ENCODE data around the gene SHC2. TPM values are rescaled to one million over a fixed set of nuclear protein-coding genes. Genes with fewer than 3 reads are reported as not detected.
"Not testable (repeated sequence)": the region's sequence is repeated elsewhere in the genome, so short reads cannot be mapped to it uniquely, and the experiment has no call there.

The SHC2 gene
- total RNA-seq, 1 donor from 2014 or later: 47.8 TPM

DNA sequence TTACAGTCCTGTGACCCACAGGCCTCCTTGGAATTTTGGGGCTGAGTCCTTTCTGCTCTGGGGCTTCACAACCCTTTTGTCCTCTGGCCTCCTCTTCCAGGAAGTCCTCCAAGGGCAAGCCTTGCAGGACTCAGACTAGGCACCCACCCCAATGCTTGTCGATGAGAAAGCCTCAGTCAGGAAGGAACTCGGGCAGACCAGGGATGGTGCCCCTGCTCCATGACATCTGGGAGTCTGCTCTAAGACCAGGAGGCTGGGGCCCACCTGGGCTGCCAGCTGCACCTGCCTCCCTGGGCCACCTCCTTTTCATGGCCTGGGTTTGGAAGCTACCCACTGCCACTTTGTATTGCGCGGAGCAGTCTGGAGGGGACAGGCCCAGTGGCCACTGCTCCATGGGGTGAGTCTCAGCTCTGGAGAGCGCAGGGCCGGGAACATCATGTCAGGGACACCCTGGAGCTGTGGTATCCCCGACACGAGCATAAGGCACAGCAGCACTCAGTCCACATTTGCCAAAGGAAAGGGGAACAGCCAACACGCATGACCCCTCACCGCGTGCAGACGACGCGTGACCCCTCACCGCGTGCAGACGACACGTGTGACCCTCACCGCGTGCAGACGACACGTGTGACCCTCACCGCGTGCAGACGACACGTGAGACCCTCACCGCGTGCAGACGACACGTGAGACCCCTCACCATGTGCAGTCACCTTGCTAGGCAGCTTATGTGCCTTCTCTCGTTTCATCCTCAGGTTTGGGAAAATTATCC is 62.7 kb downstream of the SHC2 start:
- Mint-ChIP-seq H3K4me3 (ENCODE audit: unreplicated experiment) (no peak overlapping the region), H3K27me3 (ENCODE audit: low read depth) (peaks cover 8% of the 10 kb centered on the region), H3K9me3 (ENCODE audit: low read depth) (peaks cover 4% of the 10 kb centered on the region), H3K4me1 (ENCODE audit: low read depth) (no peaks in the 10 kb centered on the region), H3K27ac (ENCODE audit: unreplicated experiment) (no peak overlapping the region), H3K36me3 (ENCODE audit: low read depth) (no peaks in the 10 kb centered on the region)
- peak; percentile 60 for DNase-seq (ENCODE audit: low spot score)
- TF ChIP-seq, protein P1, sequence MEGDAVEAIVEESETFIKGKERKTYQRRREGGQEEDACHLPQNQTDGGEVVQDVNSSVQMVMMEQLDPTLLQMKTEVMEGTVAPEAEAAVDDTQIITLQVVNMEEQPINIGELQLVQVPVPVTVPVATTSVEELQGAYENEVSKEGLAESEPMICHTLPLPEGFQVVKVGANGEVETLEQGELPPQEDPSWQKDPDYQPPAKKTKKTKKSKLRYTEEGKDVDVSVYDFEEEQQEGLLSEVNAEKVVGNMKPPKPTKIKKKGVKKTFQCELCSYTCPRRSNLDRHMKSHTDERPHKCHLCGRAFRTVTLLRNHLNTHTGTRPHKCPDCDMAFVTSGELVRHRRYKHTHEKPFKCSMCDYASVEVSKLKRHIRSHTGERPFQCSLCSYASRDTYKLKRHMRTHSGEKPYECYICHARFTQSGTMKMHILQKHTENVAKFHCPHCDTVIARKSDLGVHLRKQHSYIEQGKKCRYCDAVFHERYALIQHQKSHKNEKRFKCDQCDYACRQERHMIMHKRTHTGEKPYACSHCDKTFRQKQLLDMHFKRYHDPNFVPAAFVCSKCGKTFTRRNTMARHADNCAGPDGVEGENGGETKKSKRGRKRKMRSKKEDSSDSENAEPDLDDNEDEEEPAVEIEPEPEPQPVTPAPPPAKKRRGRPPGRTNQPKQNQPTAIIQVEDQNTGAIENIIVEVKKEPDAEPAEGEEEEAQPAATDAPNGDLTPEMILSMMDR (IDR thresholded peaks at IDR 0.05): no peak

DNA sequence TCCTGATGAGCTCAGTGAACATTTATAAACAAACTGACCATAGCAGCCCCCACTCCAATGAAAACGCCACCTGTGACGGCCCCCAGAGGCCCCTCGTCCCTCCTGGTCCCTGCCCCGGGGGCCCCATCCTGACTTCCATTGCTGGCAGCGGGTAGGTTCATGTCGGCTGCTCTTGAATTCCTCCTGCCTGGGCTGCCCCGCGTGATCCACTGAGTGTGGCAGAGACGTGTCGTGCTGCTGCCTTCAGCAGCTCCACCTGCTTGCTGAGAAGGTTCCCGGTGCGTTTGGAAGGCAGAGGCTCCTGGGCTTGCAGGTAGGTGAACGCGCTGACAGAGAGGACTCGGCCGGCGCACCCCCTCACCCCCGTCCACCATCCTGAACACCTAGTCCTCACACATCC is 63.5 kb downstream of the SHC2 start:
- Mint-ChIP-seq H3K36me3 (ENCODE audit: low read depth) (no peaks in the 10 kb centered on the region), H3K4me3 (ENCODE audit: unreplicated experiment) (no peak overlapping the region), H3K27ac (ENCODE audit: unreplicated experiment) (no peak overlapping the region), H3K27me3 (ENCODE audit: low read depth) (peaks cover 5% of the 10 kb centered on the region), H3K9me3 (ENCODE audit: low read depth) (peaks cover 4% of the 10 kb centered on the region), H3K4me1 (ENCODE audit: low read depth) (no peaks in the 10 kb centered on the region)
- TF ChIP-seq, protein P1 (IDR thresholded peaks at IDR 0.05): no peak
- peak; percentile 72 for DNase-seq (ENCODE audit: low spot score)

DNA sequence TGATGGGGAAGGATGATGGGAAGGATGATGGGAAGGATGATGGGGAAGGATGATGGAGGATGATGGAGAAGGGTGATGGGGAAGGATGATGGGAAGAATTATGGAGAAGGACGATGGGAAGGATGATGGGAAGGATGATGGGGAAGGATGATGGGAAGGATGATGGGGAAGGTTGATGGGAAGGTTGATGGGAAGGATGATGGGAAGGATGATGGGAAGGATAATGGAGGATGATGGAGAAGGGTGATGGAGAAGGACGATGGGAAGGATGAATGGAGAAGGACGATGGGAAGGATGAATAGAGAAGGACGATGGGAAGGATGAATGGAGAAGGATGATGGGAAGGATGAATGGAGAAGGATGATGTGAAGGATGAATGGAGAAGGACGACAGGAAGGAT is 65.4 kb downstream of the SHC2 start:
- Mint-ChIP-seq H3K4me1 (ENCODE audit: low read depth) (no peaks in the 10 kb centered on the region), H3K27ac (ENCODE audit: unreplicated experiment) (no peak overlapping the region), H3K27me3 (ENCODE audit: low read depth) (peaks cover 5% of the 10 kb centered on the region), H3K36me3 (ENCODE audit: low read depth) (no peaks in the 10 kb centered on the region), H3K9me3 (ENCODE audit: low read depth) (peaks cover 4% of the 10 kb centered on the region), H3K4me3 (ENCODE audit: unreplicated experiment) (peak overlapping the region; percentile 27)
- TF ChIP-seq, protein P1 (IDR thresholded peaks at IDR 0.05): no peak
- no peak for DNase-seq (ENCODE audit: low spot score)

DNA sequence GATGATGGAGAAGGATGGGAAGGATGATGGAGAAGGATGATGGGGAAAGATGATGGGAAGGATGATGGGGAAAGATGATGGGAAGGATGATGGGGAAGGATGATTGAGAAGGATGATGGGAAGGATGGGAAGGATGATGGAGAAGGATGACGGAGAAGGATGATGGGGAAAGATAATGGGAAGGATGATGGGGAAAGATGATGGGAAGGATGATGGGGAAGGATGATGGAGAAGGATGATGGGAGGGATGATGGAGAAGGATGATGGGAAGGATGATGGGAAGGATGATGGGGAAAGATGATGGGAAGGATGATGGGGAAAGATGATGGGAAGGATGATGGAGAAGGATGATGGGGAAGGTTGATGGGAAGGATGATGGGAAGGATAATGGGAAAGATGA is 66.0 kb downstream of the SHC2 start:
- not testable (repeated sequence) for H3K36me3 Mint-ChIP-seq (ENCODE audit: low read depth); H3K9me3 Mint-ChIP-seq (ENCODE audit: low read depth); H3K4me1 Mint-ChIP-seq (ENCODE audit: low read depth); H3K27me3 Mint-ChIP-seq (ENCODE audit: low read depth); H3K4me3 Mint-ChIP-seq (ENCODE audit: unreplicated experiment); H3K27ac Mint-ChIP-seq (ENCODE audit: unreplicated experiment); DNase-seq (ENCODE audit: low spot score)

DNA sequence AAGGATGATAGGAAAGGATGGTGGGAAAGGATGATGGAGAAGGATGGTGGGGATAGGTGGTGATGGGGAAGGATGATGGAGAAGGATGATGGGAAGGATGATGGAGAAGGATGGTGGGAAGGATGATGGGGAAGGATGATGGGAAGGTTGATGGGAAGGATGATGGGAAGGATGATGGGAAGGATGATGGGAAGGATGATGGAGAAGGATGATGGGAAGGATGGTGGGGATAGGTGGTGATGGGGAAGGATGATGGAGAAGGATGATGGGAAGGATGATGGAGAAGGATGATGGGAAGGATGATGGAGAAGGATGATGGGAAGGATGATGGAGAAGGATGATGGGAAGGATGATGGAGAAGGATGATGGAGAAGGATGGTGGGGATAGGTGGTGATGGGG is 67.3 kb downstream of the SHC2 start:
- not testable (repeated sequence) for H3K4me1 Mint-ChIP-seq (ENCODE audit: low read depth); H3K27me3 Mint-ChIP-seq (ENCODE audit: low read depth); H3K9me3 Mint-ChIP-seq (ENCODE audit: low read depth); H3K4me3 Mint-ChIP-seq (ENCODE audit: unreplicated experiment); H3K36me3 Mint-ChIP-seq (ENCODE audit: low read depth); DNase-seq (ENCODE audit: low spot score)
- H3K27ac Mint-ChIP-seq (ENCODE audit: unreplicated experiment): peak overlapping the region; percentile 69

DNA sequence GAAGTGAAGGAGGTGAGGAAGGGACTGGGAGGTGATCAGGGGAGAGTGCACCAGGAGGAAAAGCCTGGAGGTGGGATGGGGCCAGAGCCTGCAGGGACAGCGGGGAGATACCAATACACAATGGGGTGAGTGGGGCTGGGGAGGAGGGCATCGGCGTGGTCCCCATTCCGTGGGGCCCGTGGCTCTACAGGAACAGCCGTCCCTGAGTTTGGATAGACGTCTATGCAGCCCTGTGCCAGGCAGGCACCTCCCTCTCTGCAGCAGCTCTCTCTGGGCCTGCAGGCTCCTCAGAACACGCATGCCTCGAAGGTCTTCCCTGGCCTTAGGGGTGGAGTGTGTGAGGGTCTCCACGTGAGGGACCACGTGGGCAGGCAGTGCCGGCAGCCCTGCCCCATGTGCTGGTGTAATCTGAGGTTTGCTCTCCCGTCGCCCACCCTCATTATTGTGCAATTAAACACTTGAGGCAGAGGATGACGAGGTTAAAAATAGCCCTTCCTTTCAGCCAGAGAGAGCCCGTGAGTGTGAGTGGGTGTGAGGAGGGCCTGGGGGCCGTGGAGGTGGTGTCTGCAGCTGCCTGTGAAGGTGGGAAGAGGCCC is 68.4 kb downstream of the SHC2 start:
- peaks cover 4% of the 10 kb centered on the region for H3K27me3 Mint-ChIP-seq (ENCODE audit: low read depth)
- no peaks in the 10 kb centered on the region for H3K36me3 Mint-ChIP-seq (ENCODE audit: low read depth)
- TF ChIP-seq, protein P1 (IDR thresholded peaks at IDR 0.05): no peak
- no peak overlapping the region for H3K27ac Mint-ChIP-seq (ENCODE audit: unreplicated experiment)
- no peaks in the 10 kb centered on the region for H3K4me1 Mint-ChIP-seq (ENCODE audit: low read depth)
- DNase-seq (ENCODE audit: low spot score): peak; percentile 55
- H3K4me3 Mint-ChIP-seq (ENCODE audit: unreplicated experiment): no peak overlapping the region
- H3K9me3 Mint-ChIP-seq (ENCODE audit: low read depth): peaks cover 4% of the 10 kb centered on the region
